ENCODE results near the gene MICAL1. TPM values are rescaled to one million over a fixed set of nuclear protein-coding genes. Genes with fewer than 3 reads are reported as not detected.

The MICAL1 gene
- total RNA-seq, 4 donors from 2014 or later: 14.3 to 33.6 (median 21.7) TPM

DNA sequence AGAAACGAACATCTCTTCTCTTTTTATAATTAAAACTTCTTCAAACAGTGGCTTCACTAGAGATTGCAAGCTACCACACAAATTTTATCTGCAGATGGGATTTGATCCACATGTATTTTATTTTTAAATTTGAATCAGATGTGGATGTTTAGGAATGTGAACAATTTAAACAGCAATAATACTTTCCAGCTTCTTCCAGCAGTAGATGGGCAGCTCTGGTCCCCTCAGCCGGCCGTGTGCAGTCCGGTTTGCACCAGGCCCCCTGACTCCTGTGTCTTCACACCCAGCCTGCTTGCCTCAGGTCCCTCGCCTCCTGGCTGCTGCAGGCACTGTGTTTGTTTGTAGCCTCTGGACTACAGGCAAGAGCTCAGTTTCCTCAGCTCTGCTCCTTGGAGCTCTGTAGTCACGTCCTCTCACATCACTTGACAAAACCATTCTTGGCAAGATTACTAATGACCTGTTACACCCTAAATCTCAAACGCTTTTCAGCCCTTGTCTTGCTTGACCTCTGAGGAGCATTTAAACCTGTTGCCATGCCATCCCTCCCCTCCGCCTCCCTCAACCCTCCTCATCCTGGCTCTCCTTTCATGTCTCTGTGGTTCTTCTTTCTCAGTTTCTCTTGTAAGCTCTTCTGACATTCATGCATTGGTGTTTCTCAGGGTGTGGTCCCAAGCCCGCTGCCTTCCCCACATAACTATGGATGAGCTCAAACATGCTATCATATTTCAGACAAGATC, 40.6 kb upstream of the MICAL1 start:
- Histone ChIP-seq H3K4me3 (replicated peaks in 1 of 3) (no peak overlapping the region), H3K27ac (no peak overlapping the region), H3K27me3 (no peaks in the 10 kb centered on the region), H3K36me3 (no peaks in the 10 kb centered on the region), H3K9me3 (no peaks in the 10 kb centered on the region), H3K4me1 (peaks cover 4 to 5% of the 10 kb centered on the region in 2 donors)
- intact Hi-C loops (cut with DNase I): no loop called here
- no peak for DNase-seq
- TF ChIP-seq POLR2A (IDR thresholded peaks at IDR 0.05): no peak
- TF ChIP-seq, protein P1, sequence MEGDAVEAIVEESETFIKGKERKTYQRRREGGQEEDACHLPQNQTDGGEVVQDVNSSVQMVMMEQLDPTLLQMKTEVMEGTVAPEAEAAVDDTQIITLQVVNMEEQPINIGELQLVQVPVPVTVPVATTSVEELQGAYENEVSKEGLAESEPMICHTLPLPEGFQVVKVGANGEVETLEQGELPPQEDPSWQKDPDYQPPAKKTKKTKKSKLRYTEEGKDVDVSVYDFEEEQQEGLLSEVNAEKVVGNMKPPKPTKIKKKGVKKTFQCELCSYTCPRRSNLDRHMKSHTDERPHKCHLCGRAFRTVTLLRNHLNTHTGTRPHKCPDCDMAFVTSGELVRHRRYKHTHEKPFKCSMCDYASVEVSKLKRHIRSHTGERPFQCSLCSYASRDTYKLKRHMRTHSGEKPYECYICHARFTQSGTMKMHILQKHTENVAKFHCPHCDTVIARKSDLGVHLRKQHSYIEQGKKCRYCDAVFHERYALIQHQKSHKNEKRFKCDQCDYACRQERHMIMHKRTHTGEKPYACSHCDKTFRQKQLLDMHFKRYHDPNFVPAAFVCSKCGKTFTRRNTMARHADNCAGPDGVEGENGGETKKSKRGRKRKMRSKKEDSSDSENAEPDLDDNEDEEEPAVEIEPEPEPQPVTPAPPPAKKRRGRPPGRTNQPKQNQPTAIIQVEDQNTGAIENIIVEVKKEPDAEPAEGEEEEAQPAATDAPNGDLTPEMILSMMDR (IDR thresholded peaks at IDR 0.05): no peak
- 86 to 89% methylated on average over 9 of the region's 9 CpGs for WGBS, 2 donors

DNA sequence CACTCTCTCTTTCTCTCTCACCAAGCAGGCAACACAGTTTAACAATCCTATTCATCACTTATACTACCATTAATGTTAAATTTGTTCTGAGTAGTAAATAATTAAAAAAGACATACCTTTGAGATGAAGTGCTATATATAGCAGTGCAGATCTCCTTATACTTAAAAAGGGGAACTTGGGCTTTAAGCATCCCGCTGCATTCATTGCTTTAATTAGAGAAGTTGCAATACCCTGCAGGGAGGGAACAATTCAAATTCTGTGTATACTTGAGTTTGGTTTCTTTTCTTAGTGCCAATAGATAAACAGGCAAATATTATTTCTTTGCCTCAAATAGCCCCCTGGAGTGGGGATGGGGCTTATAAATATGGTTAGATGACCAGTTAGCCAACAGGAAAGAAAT, 38.3 kb upstream of the MICAL1 start:
- DNase-seq: no peak
- H3K36me3 ChIP-seq: no peaks in the 10 kb centered on the region
- H3K27ac ChIP-seq: no peak overlapping the region
- H3K27me3 ChIP-seq: no peaks in the 10 kb centered on the region
- intact Hi-C loops (cut with DNase I): no loop called here
- no peak for TF ChIP-seq POLR2A (IDR thresholded peaks at IDR 0.05)
- TF ChIP-seq, protein P1 (IDR thresholded peaks at IDR 0.05): no peak
- no peaks in the 10 kb centered on the region for H3K9me3 ChIP-seq
- peaks cover 3% of the 10 kb centered on the region in 2 donors for H3K4me1 ChIP-seq
- 95 to 100% methylated on average over 1 of the region's 1 CpG for WGBS, 2 donors
- no peak overlapping the region for H3K4me3 ChIP-seq (replicated peaks in 1 of 3)

DNA sequence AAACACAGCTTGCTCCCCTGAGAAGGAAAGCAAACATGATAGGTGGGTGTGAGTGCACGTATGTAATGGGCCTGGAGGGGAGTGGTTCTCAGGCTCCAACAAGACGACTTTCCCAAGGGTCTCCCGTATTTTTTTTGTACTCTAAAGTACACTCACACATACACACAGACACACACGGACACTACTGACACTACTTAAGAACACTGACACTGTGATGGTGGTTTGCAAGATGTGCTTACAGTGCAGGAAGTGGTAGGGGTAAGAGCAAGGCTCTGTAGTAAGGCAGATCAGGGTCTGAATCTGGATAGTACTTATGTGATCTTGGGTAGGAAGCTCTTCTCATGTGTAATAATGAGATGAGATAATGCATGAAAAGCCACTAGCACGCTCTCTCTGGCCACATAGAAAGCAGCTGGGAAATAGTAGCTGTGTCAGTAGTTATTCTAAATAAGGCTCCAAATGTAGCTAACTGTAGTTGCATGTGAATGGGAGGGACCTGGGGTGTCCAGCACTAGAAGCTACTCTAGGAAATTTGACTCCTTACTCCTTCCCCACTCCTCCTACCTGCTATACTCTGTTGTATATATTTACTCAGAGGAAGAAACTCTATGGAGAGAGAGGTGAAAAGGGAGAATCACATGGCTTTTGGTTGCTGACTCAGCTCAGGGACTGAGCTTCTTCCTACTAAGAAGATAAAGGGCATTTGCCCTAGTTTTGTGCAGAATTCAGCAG, 35.8 kb upstream of the MICAL1 start:
- no peaks in the 10 kb centered on the region for H3K9me3 ChIP-seq
- intact Hi-C loops (cut with DNase I): no loop called here
- no peak for DNase-seq
- no peaks in the 10 kb centered on the region for H3K27me3 ChIP-seq
- 54 to 61% methylated on average over 5 of the region's 5 CpGs for WGBS, 2 donors
- TF ChIP-seq POLR2A (IDR thresholded peaks at IDR 0.05): no peak
- TF ChIP-seq, protein P1 (IDR thresholded peaks at IDR 0.05): no peak
- H3K27ac ChIP-seq: no peak overlapping the region
- H3K4me3 ChIP-seq (replicated peaks in 1 of 3): no peak overlapping the region
- H3K36me3 ChIP-seq: no peaks in the 10 kb centered on the region
- H3K4me1 ChIP-seq: no peaks in the 10 kb centered on the region

DNA sequence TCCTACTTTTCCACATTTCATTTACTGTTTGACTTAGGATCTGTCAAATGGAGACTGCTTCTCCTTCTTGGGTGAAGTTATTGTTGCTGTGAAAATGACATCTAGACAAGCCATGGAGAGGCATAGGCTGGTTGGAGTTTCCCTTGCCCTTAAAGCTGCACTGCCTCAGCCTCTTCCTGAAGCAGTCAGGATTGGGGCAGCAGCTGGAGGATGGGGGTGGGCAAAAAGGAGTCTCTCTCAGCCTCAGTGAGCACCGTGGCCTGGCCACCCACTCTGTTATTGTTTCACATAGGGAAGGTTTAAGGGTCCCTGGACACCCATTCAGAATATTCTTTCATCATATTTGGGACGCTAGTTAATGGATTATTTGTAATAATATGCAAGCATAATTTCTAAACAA, 35.1 kb upstream of the MICAL1 start:
- no peaks in the 10 kb centered on the region for H3K27me3 ChIP-seq
- no peak for DNase-seq
- no peak overlapping the region for H3K4me3 ChIP-seq (replicated peaks in 1 of 3)
- intact Hi-C loops (cut with DNase I): no loop called here
- H3K4me1 ChIP-seq: no peaks in the 10 kb centered on the region
- H3K36me3 ChIP-seq: no peaks in the 10 kb centered on the region
- WGBS, 2 donors: 66 to 74% methylated on average over 2 of the region's 2 CpGs
- no peaks in the 10 kb centered on the region for H3K9me3 ChIP-seq
- TF ChIP-seq, protein P1 (IDR thresholded peaks at IDR 0.05): no peak
- TF ChIP-seq POLR2A (IDR thresholded peaks at IDR 0.05): no peak
- H3K27ac ChIP-seq: no peak overlapping the region

DNA sequence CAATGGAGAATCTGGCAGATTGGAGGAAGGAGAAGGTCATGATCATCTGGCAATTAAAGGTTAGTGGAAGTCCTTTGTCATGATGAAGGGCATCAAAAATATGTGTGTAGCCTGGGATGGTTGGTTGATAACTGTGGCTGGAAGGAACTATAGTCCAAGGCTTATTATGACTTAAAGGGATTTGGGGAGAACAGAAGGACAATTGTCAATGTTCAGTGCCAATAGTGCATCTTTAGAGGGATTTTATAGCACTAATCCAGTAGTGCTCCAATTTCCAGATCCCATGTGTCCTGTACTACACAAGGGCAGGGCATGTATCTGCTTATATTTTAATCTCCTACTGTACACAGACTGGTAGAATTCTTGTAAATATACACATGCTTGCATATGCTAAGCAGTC, 32.4 kb upstream of the MICAL1 start:
- TF ChIP-seq POLR2A (IDR thresholded peaks at IDR 0.05): no peak
- TF ChIP-seq, protein P1 (IDR thresholded peaks at IDR 0.05): no peak
- no peak for DNase-seq
- no peaks in the 10 kb centered on the region for H3K27me3 ChIP-seq
- H3K9me3 ChIP-seq: no peaks in the 10 kb centered on the region
- no peak overlapping the region for H3K27ac ChIP-seq
- H3K36me3 ChIP-seq: no peaks in the 10 kb centered on the region
- no peak overlapping the region for H3K4me3 ChIP-seq (replicated peaks in 1 of 3)
- no peaks in the 10 kb centered on the region for H3K4me1 ChIP-seq
- intact Hi-C loops (cut with DNase I): no loop called here

Data from thyroid gland (tissue), 4 donors.